NCI-H187 (cell line): ENCODE data around the gene XYLT2.
"Not testable (repeated sequence)": the region's sequence is repeated elsewhere in the genome, so short reads cannot be mapped to it uniquely, and the experiment has no call there.

Experiments used
- DNase-seq, 2 experiments: peaks; one replicate each; lab custom pipeline; 2025; lab: John Stamatoyannopoulos, UW

XYLT2 gene

DNA sequence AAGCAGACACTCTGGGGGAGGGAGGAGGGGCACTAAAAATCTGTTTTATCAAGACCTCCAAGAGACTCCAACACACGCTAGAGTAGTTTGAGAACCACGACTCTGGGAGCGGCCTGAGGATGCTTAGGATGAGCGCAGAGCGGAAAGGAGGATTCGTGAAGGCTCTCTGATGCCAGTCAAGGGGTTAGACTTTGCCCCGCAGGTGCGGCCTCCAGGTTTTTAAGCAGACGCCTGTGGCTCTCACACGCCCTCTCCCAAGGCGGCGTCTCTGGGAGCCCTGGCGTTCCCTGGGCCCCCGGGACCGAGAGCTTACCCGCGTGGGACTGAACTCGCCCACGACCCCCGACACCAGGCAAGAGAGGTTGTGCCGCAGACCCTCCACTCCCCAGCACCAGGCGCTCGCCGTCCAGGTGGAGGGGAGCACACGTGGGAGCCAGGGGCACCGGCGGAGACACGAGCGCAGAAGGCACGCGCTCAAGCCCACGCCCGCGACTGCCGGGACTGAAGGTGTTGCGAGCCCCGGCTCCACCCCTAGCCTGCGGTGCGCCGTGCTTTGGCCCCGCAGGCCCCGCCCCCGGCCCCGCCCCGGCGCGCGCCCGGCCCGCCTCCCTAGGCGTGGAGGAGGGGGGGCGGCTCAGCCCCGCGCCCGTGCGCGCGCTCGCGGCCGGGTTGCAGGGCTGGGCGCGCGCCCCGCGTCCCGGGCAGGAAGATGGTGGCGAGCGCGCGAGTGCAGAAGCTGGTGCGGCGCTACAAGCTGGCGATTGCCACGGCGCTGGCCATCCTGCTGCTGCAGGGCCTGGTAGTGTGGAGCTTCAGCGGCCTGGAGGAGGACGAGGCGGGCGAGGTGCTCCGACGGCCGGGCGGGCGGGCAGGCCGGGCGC is at the start of gene XYLT2:
XYLT2 (plus strand) TSS at position 695 of the 881 bp plus-strand sequence; CDS start at position 710, 15 bp downstream.
- peak; percentile 24 to 83 for DNase-seq

DNA sequence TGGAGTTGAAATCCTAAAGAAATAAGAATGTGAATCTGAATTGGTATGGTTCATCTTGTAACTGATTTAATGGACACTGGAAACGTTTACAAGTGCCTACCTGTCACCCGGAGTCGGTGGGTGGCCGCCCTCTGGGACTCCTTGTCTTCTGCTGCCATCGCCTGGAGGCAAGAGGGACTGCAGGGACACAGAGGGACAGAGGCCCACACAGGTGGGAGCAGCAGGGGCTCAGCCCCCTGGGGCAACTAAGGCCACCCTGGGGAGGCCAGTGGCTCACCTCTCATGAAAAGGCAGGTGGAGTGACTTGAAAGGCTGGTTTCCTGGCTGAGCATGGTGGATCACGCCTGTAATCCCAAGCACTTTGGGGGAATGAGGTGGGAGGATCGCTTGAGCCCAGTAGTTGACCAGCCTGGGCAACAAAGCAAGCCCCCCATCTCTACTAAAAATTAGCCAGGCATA is 48.5 kb upstream of the XYLT2 start:
- DNase-seq: peak in 1 of 2 experiments; percentile 19

DNA sequence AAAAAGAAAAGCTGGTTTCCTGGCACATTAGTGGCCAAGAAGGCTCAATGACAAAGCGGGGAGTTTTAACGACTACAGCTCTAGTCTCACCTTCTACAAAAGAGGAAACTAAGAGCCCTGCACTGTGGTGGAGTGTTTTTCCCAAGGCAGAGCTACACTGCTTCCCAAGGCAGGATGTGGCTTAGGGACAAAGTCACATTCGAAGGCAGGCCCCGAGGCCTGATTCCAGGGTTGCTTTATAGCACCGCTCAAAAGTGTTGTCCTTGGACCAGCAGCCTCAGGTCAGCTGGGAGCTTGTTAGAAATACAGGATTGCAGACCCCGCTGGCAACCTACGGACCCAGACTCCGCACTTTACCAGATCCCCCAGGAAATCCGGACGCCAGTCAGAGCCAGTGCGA is 47.9 kb upstream of the XYLT2 start:
- no peak for DNase-seq

DNA sequence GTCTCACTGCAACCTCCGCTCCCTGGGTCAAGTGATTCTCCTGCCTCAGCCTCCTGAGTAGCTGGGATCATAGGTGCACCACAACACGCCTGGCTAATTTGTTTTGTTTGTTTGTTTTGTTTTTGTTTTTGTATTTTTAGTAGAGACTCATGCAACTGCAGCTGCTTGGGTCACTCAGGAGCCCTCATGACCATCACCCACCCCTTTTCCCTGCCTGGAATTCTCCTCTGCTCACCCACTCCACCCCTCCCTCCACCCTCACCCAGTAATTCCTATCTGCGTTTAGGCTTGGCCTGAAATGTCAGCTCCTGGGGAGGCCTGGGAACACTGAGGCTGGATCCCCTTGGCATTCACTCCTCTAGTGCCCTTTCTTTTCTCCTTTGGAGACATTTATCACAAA is 46.1 kb upstream of the XYLT2 start:
- DNase-seq: no peak

DNA sequence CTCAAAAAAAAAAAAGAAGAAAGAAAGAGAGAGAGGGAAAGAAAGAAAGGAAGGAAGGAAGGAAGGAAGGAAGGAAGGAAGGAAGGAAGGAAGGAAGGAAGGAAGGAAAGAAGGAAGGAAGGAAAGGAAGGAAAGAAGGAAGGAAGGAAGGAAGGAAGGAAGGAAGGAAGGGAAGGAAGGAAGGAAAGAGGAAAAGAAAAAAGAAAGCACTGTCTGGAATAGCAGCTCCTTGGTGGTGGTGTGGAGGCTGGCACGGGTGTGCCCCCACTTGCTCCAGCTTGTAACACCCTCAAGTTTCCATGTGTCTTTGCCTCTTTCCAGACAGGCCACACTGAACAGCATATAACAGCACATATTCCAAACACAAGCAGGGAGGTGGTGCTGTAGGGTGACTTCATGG is 45.1 kb upstream of the XYLT2 start:
- not testable (repeated sequence) for DNase-seq

DNA sequence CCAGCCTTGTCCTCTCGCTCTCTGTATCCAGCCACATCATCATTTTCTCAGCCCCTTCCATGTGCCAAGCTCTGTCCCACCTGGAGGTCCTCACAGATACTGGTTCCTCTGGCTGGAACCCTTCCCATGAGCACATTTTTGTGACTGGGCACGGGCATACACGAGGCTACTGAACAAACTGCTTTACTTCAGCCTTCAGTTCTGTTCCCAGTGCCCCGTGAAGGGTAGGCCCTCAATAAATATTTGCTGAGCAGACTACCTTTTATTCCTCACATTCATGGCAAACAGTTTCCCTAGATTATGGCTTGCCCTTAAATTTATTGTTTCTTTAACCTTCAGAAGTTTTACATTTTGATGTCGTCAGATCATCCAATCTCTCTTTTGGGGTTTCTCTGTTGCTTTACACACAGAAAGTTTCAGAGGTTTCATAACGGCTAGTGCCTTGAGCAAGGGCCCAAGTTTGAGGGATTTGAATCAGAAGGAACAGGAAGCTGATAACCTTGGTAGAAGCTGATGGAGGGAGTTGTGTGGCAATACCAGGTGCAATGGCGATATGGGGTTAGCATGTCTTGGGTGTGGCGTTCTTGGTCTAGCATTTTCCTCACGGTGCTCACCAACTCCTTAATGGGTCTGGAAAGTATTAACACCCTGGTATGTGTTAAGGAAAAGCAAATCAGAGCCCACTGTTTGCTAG is 43.9 kb upstream of the XYLT2 start:
- no peak for DNase-seq

DNA sequence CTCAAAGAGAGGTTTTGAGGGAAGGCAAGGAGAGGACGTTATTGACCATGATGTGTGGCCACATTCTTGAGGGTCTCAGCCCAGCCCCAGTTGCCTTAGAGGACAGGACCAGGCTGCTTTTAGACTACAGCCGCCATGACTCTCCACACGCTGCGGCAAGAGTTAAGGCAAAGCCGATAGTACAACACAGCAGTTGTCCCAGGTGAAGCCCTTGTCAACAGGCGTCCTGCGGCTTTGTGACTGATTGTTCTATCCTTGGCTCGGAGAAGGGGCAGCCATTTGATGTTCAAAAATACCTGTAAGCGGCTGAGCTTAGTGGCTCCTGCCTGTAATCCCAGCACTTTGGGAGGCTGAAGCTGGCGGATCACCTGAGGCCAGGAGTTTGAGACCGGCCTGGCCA is 42.9 kb upstream of the XYLT2 start:
- no peak for DNase-seq

DNA sequence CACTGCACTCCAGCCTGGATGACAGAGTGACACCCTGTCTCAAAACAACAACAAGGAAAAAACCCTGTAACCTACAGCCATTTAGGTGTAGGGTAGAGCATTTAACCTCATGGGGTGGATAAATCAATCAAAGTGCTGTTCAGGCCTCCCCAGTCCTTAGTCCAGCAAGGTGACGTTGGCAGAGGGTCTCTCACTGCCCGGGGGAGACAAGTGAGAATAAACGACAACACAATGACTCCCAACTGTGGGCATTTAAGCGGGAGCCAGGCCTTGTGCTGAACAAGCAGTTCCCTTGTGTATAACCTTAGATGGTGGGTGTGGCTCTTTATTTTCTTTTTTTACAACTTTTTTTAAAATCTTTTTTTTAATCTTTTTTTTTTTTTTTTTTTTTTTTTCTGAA is 42.3 kb upstream of the XYLT2 start:
- no peak for DNase-seq

DNA sequence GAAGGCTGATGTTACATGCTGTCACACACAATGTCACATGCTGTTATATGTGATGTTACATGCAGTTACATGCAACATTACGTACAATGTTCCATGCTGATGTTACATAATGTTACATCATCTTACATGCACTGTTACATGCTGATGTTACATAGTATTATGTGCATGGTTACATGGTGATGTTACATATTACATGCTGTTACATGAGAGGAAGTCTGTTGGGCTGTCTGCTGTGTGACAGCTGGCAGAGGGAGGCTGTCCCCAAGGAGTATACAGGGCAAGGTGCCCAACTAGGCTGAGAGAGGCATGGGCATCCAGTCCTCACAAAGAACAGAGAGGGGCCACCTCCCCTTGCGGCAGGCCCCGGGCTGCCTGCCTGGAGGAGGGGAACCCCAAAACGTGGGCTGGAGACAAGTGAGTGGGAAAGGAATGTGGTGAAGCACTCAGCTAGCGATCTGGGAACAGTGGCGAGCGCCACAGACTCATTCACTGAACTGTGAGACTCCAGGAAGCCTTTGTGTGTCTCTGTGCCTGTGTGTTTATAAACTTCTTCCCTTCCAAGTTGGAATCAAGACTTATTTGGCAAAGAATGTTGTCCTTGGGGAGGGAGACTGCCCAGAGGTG is 41.0 kb upstream of the XYLT2 start:
- DNase-seq: no peak

DNA sequence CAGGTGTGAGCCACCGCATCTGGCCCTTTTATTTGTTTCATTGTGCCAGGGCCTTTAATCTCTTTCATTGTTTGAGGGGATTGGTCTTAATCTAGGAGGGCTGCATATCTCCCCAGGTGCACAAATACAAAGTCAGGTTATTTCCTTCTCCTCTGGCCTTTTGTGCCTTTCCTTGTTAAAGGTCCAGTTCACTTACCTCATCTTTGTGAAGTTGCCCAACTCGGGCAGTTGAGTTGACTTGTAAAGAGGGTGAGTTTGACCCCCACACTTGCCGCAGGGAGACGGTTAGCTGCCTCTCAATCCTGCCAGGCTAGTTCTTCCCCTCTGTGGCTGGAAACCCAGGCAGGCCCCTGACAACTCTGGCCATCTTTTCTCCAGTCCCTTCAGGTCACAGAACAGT is 38.3 kb upstream of the XYLT2 start:
- no peak for DNase-seq

DNA sequence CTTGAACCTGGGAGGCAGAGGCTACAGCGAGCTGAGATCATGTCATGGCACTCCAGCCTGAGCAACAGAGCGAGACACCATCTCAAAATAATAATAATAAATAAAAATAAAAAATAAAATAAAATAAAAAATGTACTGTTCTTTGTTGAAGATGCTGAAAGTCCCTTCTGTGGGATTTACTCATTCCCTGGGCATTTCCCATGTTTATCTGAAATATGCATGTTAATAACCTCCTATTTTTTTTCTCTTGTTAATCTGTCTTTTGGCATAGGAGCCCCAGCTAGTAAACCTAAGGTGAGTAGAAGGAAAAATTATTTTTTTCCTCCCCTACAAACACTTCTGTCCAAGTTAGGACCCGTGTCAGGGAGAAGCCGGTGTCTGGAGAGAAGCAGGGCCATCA is 37.3 kb upstream of the XYLT2 start:
- no peak for DNase-seq

DNA sequence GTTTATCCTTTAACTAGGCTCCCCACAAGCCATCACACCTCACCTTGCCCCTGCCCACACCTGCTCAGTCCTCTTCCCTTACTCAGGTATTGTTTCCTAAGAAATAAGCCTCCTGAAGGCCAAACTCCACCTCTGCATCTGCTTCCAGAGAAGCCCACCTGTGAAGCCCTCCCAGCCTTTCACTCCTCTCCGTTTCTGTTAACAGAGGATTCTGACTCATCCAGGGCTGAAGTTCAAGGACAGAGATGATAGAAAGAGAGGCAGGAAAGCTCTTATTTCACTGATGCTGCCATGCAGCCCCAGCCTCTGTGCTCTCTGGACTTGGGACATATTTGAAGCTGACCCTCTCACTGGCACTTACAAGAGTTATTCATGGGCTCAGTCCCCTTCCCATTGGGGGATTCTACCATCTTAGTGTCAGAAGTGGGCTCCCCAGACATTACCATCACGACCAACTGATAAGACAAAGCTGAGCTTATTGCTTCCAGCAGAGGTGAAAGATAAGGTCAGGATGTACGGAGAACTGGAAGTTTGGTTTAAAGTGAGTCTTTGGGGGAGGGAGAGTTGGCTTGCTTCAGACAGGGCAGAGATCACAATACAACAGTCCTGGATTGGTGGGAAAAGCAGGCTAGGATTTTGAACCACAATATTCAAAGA is 35.3 kb upstream of the XYLT2 start:
- DNase-seq: no peak

DNA sequence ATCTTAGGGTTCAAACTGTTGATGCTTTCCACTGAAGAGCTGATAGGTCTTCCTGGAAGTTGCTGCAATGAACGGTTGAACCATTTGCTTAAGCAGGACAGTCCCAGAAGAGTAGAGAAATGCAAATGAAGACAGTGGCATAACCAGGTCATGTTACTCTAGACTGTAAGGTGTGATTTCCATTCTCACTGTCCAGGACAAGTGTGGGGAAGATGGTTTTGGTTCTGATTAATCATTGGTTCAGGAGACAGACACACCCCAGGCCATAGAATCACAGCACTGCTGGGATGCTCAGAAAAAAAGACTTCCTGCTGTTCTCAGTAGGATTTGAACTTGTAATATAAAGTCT is 34.8 kb upstream of the XYLT2 start:
- DNase-seq: no peak

DNA sequence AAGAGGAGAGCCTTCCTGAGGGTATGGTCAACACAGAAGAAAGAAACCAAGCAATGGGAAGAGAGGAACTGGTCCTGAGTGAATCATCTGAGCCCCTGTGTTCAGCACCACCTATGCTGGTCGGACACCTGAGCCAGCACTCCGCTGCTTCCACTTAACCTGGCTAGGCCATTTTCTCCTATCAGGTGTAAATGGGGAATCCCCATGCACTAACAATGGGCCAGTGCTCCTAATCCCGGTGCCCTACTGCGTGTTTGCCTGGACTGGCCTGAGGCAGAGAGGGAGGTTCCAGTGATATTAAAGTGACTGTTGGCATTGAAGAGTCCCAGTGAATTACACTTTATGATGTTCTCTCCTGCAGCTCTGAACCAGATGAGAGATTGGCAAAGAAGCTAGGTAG is 34.4 kb upstream of the XYLT2 start:
- DNase-seq: no peak

DNA sequence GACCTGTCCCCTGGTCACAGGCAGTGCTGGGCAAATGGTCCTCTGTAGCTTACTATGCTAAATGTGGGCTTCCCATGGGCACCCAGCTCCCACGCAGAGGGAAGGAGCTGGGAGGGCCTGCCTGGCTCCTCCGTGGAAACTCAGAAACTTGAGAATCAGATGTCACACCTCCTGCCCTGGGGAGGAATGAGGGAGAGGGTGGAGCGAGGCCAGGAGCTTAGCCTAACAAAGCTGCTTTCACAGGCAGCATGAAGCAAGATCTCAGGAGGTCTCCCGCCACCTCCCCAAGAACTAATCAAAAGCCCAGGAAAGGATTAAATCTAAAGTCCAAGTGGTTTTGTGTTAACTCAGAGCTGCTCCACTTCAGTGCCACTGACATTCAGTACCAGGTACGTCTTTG is 33.6 kb upstream of the XYLT2 start:
- DNase-seq: no peak

DNA sequence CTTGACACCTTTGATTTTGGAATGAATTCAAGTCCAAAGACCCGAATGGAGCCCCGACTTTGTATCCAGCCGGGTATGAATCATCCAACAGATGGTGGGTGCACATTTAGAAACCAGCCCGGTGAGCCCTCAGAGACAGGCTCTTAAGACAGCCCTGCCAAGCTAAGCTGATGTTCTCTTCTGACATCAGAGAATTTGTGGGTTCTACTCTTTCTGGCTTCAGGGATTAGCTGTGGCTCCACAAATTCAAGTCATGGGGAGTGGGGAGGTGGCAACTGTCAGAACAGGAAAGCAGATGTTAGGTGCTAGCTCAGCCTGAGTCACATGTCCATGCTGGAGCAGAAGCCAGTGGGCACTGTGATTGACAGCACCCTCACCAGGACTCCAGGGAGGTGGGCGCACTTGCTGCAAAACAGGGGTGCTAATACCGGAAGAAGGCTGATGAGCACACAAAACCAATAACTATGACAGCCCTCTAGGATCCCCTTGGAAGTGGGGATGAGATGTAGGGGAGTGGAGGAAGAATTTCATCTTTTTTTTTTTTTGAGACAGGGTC is 31.4 kb upstream of the XYLT2 start:
- DNase-seq: no peak

DNA sequence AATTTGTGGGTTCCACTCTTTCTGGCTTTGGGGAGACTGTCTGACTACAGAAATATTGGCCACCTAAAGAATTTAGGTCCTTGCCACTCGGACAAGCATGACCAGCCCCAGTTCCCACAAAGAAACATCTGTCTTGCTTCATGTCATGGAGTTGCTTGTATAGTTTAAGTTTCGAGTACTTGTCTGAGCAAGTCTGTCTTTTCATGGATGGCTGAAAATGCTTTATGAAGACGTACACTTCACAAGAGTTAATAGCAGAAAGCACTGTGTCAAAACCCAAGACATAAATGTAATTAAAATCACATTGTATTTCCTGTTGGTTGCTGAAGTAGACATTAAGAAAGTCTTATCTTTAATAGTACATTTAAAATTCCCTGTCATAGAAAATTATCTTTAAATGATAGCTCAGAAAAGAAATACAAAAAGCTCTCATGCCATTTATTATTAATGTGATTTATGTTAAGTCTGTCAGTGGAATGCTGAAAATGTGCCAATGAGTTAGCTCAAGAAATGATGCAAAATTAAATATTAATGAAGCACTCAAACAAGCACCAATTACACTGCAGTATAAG is 29.8 kb upstream of the XYLT2 start:
- peak in 1 of 2 experiments; percentile 37 for DNase-seq

DNA sequence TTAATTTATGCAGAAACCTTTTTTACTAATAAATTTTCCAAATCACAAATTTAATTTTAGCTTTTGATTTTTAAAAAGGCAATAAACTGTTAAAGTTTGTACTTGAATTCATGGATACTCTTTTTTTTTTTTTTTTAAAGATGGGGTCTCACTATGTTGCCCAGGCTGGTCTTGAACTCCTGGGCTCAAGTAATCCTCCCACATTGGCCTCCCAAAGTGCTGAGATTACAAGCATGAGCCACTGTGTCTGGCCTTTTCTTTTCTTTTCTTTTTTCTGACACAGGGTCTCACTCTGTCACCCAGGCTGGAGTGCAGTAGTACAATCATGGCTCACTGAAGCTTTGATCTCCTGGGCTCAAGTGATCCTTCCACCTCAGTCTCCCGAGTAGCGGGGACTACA is 29.3 kb upstream of the XYLT2 start:
- DNase-seq: not testable (repeated sequence)

DNA sequence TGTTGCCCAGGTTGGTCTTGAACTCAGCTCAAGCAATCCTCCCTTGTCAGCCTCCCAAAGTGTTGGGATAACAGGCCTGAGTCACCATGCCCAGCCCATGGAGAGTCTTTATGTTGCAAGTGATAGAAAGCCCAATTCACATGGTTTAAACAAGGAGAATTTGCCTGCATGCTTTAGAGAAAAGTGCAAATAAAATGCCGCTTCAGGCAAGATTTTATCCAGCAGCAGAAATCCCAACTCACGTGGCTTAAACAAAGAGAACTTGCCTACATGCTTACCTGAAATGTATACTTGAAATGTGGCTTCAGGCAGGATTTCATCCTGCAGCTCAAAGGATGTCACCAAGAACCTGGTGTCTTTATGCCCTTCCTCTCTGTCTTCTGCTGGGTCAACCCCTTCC is 28.8 kb upstream of the XYLT2 start:
- DNase-seq: no peak

DNA sequence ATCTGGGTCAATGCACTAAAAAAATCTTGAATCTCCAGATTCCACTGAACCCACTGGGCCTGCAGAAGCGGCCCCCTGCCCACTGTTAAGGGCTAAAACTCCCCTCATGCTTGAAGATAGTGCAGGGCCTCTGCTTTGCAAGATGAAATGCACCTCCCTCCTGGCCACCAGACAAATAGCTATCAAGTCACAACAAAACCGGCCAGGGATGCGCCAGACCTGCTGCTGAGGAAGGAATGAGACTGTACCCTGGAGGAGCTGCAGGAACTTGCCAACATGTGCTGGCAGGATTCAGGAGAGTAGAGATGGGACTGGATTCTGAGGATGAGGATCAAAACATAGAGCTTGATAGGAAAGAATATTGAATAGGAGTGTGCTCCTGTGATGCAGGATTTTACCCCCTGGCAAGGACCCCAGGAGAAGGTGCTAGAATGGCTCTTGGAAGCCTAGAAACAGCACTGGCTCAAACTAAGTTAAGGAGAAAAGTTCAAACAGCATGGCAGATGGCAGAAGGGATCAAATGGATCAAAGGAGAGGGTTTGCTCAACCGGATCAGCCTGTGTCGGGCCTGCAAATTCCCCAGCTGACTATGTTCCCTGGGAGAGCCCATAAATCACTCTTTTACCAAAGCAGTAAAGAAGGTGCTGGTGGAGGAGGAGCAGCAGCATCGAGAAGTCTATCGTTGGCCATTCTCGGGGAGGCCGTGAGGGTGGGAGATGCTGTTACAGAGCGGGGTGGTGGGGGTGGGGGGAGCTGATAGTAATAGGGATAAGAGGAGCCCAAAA is 27.2 kb upstream of the XYLT2 start:
- no peak for DNase-seq
